ENCODE data around the gene FOXL3.

Gene FOXL3

GRCh38 chr7:302054-302992 is 12.4 kb downstream of the FOXL3 start:
- no peak for DNase-seq (ENCODE audit: low spot score)

GRCh38 chr7:303425-303824 is 13.5 kb downstream of the FOXL3 start:
- DNase-seq (ENCODE audit: low spot score): no peak

GRCh38 chr7:303884-304573 is 14.1 kb downstream of the FOXL3 start:
- DNase-seq (ENCODE audit: low spot score): no peak

GRCh38 chr7:304574-305409 is 14.8 kb downstream of the FOXL3 start:
- no peak for DNase-seq (ENCODE audit: low spot score)

- no peak for DNase-seq (ENCODE audit: low spot score)
Measured at GRCh38 chr7:305410-306151, 15.6 kb downstream of the FOXL3 start.

GRCh38 chr7:307970-308369 is 18.0 kb downstream of the FOXL3 start:
- no peak for DNase-seq (ENCODE audit: low spot score)

GRCh38 chr7:309586-310228 is 19.7 kb downstream of the FOXL3 start:
- DNase-seq (ENCODE audit: low spot score): no peak

GRCh38 chr7:311131-311680 is 21.2 kb downstream of the FOXL3 start:
- no peak for DNase-seq (ENCODE audit: low spot score)

GRCh38 chr7:311796-312195 is 21.8 kb downstream of the FOXL3 start:
- no peak for DNase-seq (ENCODE audit: low spot score)

- DNase-seq (ENCODE audit: low spot score): no peak
Measured at GRCh38 chr7:312424-312823, 22.5 kb downstream of the FOXL3 start.

GRCh38 chr7:314853-315252 is 24.9 kb downstream of the FOXL3 start:
- no peak for DNase-seq (ENCODE audit: low spot score)

GRCh38 chr7:315516-316265 is 25.7 kb downstream of the FOXL3 start:
- DNase-seq (ENCODE audit: low spot score): no peak

- no peak for DNase-seq (ENCODE audit: low spot score)
Measured at GRCh38 chr7:317643-318405, 27.9 kb downstream of the FOXL3 start.

GRCh38 chr7:318476-318875 is 28.5 kb downstream of the FOXL3 start:
- no peak for DNase-seq (ENCODE audit: low spot score)

- no peak for DNase-seq (ENCODE audit: low spot score)
Measured at GRCh38 chr7:318878-319661, 29.1 kb downstream of the FOXL3 start.

GRCh38 chr7:320297-320696 is 30.3 kb downstream of the FOXL3 start:
- no peak for DNase-seq (ENCODE audit: low spot score)

GRCh38 chr7:322111-322671 is 32.2 kb downstream of the FOXL3 start:
- DNase-seq (ENCODE audit: low spot score): peak; percentile 75

- no peak for DNase-seq (ENCODE audit: low spot score)
Measured at GRCh38 chr7:322708-323111, 32.7 kb downstream of the FOXL3 start.

Measured in NAMALWA (cell line).